Choroid plexus epithelial cell (primary cell): ENCODE results near the gene TRAPPC12.
"Not testable (repeated sequence)": the region's sequence is repeated elsewhere in the genome, so short reads cannot be mapped to it uniquely, and the experiment has no call there.

Experiments used
- DNase-seq: peaks from one replicate; pipeline ENCODE4 v3.0.0-alpha.2; 2010; ENCODE audit warnings: low read depth
- H3K4me3 ChIP-seq: 2 replicates; pipeline ENCODE4 v1.5.1; 2011; ENCODE audit warnings: low read depth, mild to moderate bottlenecking, control low read depth, low read length, moderate library complexity
- TF ChIP-seq, protein P1 (sequence below): conservative IDR thresholded peaks from 2 replicates; pipeline ENCODE4 v1.5.1; 2011; ENCODE audit warnings: low read depth, mild to moderate bottlenecking, control low read depth, inconsistent platforms, low read length, moderate library complexity

TRAPPC12 gene

DNA sequence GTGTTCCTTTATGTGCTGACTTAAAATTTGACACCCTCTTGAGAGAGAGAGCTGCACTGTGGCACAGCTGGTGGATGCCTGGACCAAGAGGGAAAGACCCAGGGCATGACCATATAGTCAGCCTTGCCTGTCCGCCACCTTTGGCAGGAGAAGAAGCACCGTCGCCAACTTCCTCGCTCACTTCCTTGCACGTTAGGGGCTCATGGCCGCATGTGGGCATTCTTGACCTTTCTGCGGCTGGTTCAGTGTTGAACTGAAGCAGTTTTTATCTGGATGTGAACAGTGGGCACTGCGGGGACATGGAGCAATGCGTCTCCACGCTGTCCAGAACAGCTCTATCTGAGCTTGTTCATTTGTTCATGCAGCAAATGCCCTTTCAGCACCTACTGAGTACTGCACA, 66.9 kb downstream of the TRAPPC12 start:
- H3K4me3 ChIP-seq = no peak overlapping the region
- TF ChIP-seq, protein P1, sequence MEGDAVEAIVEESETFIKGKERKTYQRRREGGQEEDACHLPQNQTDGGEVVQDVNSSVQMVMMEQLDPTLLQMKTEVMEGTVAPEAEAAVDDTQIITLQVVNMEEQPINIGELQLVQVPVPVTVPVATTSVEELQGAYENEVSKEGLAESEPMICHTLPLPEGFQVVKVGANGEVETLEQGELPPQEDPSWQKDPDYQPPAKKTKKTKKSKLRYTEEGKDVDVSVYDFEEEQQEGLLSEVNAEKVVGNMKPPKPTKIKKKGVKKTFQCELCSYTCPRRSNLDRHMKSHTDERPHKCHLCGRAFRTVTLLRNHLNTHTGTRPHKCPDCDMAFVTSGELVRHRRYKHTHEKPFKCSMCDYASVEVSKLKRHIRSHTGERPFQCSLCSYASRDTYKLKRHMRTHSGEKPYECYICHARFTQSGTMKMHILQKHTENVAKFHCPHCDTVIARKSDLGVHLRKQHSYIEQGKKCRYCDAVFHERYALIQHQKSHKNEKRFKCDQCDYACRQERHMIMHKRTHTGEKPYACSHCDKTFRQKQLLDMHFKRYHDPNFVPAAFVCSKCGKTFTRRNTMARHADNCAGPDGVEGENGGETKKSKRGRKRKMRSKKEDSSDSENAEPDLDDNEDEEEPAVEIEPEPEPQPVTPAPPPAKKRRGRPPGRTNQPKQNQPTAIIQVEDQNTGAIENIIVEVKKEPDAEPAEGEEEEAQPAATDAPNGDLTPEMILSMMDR = no peak
- DNase-seq = no peak

DNA sequence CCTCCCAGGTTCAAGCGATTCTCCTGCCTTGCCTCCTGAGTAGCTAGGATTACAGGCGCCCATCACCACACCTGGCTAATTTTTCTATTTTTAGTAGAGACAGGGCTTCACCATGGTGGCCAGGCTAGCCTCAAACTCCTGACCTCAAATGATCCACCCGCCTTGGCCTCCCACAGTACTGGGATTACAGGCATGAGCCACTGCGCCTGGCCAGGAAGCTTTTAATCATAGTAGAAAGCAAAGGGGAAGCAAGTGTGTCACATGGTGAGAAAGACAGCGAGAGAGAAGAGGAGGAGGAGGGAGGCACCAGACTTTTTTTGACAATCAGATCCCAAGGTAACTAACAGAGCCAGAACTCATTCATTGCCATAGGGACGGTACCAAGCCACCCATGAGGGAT, 67.7 kb downstream of the TRAPPC12 start:
- DNase-seq, H3K4me3 ChIP-seq: not testable (repeated sequence)

DNA sequence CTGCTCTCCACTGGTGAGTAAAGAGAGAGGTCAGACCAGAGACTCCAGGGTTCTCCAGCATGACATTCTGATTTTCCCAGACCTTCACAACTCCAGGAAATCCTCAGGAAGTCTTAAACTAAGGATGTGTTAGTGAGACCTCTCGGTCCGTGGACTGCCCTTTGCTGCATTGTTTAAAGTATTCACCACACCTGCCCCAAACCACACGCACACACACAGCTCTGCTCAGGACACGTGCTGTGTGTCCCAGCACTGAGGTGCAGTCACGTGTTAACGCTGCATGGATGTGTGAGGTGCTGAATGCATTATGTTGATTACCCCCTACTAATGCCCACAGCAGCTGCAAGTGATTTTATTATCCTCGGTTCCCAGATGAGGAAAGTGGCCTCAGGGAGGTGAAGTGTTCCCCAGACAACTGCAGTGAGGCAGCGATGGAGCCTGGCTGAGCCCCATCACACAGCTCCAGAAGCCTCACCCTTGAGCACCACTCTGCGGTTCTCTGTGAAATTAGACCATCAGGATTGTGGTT, 68.4 kb downstream of the TRAPPC12 start:
- TF ChIP-seq, protein P1 = peak; percentile 26
- H3K4me3 ChIP-seq = peak overlapping the region; percentile 39
- peak; percentile 43 for DNase-seq

DNA sequence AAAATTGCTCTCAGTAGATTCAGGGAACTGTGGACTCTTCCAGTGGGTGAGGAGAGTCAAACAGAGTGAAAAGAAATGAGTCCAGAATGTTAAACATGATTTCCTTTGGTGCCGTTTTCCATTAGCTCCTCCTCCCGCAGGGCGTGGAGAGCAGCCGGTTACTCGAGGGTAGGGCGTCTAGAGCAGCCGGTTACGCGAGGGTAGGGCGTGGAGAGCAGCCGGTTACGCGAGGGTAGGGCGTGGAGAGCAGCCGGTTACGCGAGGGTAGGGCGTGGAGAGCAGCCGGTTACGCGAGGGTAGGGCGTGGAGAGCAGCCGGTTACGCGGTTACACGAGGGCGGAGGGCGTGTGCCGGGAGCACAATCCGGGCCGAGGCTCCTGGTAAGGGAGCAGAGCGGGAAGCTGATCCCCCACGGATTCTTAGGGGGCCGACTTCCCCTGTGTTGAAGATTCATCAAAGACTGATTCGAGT, 69.0 kb downstream of the TRAPPC12 start:
- peak overlapping the region; percentile 39 for H3K4me3 ChIP-seq
- peak; percentile 62 for DNase-seq

DNA sequence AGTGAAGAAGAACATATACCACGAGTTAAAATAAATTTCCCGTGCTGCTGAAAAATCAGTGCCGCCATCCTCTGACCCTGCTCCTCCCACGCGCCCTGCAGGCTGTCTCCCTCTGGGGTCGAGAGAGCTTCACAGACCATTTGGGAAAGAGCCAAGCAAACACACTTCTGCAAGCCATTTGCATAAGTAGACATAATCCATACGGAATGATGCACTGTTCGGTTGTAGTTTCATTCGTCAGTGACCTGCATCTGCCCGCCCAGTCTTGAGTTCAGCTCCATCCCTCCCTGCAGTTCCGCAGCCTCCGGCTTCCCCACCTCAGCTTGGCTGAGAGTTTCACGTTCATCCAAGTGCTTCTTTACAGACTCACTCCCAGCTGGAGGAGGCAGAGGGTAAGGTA, 69.6 kb downstream of the TRAPPC12 start:
- no peak overlapping the region for H3K4me3 ChIP-seq
- TF ChIP-seq, protein P1 = no peak
- peak; percentile 69 for DNase-seq

DNA sequence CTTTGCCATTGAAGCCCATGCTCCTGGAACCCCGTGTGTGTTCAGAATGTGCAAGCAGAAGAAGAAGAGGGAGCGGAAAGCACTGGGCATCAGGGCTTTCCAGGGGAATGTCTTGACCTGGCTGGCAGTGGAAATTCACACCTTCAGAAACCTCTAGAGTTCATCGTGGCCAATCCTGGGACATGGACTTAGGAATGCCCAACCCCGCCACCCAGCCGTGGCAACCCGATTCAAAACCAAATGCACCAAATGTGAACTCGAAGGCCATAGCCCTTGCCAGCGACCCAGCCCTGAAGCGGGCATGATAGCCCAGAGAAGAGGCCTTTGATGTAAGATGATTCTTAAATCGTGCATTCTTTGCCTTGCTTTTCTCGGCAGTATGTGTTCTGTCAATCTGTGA, 70.4 kb downstream of the TRAPPC12 start:
- TF ChIP-seq, protein P1 = no peak
- H3K4me3 ChIP-seq = no peak overlapping the region
- no peak for DNase-seq

DNA sequence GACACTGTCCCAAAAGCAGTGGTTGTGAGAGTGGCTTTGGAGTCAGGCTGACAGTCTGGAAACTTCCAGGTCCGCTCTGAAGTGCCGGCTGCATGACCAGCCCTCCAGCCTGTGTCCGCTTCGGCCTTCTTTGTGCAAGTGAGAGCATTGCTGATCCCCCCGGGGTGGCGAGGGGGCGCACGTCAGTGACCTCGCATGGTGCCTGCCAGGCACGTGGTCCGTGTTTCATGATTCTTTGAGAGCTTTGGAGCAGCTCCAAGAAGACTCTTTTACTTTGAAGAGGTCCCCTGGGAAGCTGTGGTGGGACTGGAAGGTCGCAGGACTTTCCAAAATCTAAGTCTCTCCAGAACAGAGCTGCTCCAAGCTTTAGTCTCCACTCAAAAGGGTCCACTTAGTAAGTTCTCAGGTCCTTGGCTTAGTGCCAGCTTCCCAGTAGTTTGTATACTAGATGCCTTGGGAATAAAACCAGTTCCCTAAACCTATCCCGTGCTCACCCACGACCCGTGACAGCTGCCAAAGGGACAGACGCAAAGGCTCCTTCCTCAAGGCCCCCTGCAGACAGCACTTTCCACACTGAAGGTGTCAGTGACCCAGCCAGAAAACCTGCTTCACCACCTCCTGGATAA, 71.0 kb downstream of the TRAPPC12 start:
- TF ChIP-seq, protein P1 = no peak
- peak; percentile 16 for DNase-seq

DNA sequence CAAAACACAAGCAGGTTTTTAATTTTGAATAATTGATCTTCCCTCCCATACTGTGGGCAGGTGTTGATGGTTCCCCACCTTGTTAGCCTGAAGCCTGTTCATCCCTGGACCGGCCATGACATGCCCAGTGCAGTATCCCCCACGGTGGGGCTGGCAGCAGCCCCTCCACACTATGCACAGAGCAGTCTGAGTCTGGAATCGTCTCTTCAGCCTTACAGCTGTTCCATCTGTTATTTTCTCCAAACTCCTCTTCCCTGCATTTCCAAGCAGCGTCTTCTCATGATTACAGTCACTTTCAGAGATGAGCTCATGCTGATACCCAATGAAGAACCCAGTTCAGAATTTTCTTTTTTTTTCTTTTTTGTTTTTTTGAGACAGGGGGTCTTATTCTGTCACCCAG, 71.7 kb downstream of the TRAPPC12 start:
- TF ChIP-seq, protein P1 = no peak
- DNase-seq = no peak
- no peak overlapping the region for H3K4me3 ChIP-seq

More for the DNA sequence above, 71.0 kb downstream of the TRAPPC12 start:
- no peak overlapping the region for H3K4me3 ChIP-seq
